ENCODE measurements around the gene ZNF579. TPM values are rescaled to one million over a fixed set of nuclear protein-coding genes. Genes with fewer than 3 reads are reported as not detected.
A peak's percentile ranks its signal among the peaks of the same experiment; 100 is the strongest.

Gene ZNF579
- total and polyA plus RNA-seq, 10 of the 15 experiments (the other 5 are each of a cell fraction or from before 2014, with no cell fraction given): 0.11 to 11.7 (median 1.5) TPM

DNA sequence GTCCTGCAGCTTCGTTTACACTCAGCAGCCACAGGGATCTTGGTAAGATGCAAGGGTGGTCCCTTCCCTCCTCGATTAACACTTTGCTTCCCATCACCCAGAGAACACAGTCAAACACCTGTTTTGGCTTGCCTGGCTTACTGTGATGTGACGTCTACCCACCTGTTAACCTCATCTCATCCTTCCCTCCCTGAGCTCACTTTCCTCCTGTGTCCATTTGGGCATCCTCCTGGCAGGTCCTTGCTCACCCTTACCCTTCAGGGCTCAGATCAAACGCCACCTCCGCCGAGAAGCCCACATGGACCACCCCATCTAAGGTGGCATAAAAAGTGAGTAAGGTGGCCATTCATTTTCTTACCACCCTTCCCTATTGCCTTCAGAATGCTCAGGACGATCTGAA lies 9.5 kb upstream of the ZNF579 start:
- intact Hi-C loops (cut with micrococcal nuclease; ENCODE audit: unreplicated experiment): no loop called here

More for the DNA sequence above, 9.5 kb upstream of the ZNF579 start:
- Histone ChIP-seq H3K9ac (ENCODE audit: control insufficient read depth, insufficient read depth, low read length) (no peak overlapping the region), H2AFZ (ENCODE audit: control insufficient read depth, low read depth, low read length) (no peak overlapping the region), H3K4me2 (ENCODE audit: control insufficient read depth, insufficient read depth) (no peak overlapping the region), H4K20me1 (ENCODE audit: control insufficient read depth, insufficient read depth) (no peaks in the 10 kb centered on the region), H3K36me3 (ENCODE audit: control insufficient read depth in 2 of 2, insufficient read depth in 2 of 2, low read length in 1 of 2) (0 out of 4 replicates have a peak, but pooled peaks cover 0 to 2% of the 10 kb centered on the region in 2 experiments), H3K79me2 (ENCODE audit: control insufficient read depth, insufficient read depth, low read length) (no peaks in the 10 kb centered on the region), H3K4me1 (ENCODE audit: control insufficient read depth, insufficient read depth, low read length) (peaks cover 5% of the 10 kb centered on the region), H3K27me3 (replicated peaks in 1 of 2; ENCODE audit: control insufficient read depth in 2 of 2, insufficient read depth in 2 of 2, low read length in 1 of 2) (no peaks in the 10 kb centered on the region), H3K9me3 (replicated peaks; ENCODE audit: control insufficient read depth, insufficient read depth, low read length) (peaks cover 2% of the 10 kb centered on the region; the same call in 2 of the 3 replicates), H3K4me3 (no peak overlapping the region), H3K27ac (ENCODE audit: control insufficient read depth, insufficient read depth) (no peak overlapping the region)
- ChIA-PET CTCF (no interaction called here), POLR2A (interaction anchor here (1.3 kb wide), 1 partner anchor 10 kb away, joined by 4 read pairs; the partner anchor contains the start of gene ZNF579), RAD21 (ENCODE audit: unreplicated experiment) (no interaction called here), SMC1A (ENCODE audit: uncharacterized antibody, unreplicated experiment) (interaction anchor here (0.6 kb wide), 1 partner anchor 1129 kb away, joined by 3 read pairs; no protein-coding TSS in a partner anchor)
- TF ChIP-seq MYB (IDR thresholded peaks at IDR 0.05; ENCODE audit: borderline replicate concordance, low read depth, low read length): no peak
- TF ChIP-seq HDAC6 (IDR thresholded peaks at IDR 0.05; ENCODE audit: unreplicated experiment): no peak
- no peak for TF ChIP-seq CEBPZ (IDR thresholded peaks at IDR 0.05; ENCODE audit: low read depth, low read length)
- TF ChIP-seq POLR2A (IDR thresholded peaks at IDR 0.05; ENCODE audit: low read depth, low read length): 0 out of 2 replicates have a peak, but pooled peaks have one; percentile 30
- TF ChIP-seq NRF1 (conservative IDR thresholded peaks at IDR 0.05; ENCODE audit: low read depth, low read length): no peak
- TF ChIP-seq, protein P1, sequence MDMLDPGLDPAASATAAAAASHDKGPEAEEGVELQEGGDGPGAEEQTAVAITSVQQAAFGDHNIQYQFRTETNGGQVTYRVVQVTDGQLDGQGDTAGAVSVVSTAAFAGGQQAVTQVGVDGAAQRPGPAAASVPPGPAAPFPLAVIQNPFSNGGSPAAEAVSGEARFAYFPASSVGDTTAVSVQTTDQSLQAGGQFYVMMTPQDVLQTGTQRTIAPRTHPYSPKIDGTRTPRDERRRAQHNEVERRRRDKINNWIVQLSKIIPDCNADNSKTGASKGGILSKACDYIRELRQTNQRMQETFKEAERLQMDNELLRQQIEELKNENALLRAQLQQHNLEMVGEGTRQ (IDR thresholded peaks at IDR 0.05; ENCODE audit: borderline replicate concordance, low read depth, low read length): no peak
- TF ChIP-seq SKIL (IDR thresholded peaks at IDR 0.05; ENCODE audit: low read depth, poor library complexity, severe bottlenecking): no peak
- no peak for TF ChIP-seq WRNIP1 (IDR thresholded peaks at IDR 0.05; ENCODE audit: borderline replicate concordance, low read depth, low read length)
- in situ Hi-C loops (cut with MboI): no loop called here
- DNase-seq (ENCODE audit: low read depth, low spot score) (no peak), FAIRE-seq (no peak), ATAC-seq (no peak)
- no TSS peak for BruUV-seq (replicated peaks)
- WGBS (ENCODE audit: insufficient coverage, insufficient replicate concordance, low lambda C conversion rate, missing lambda C conversion rate): 47% methylated on average over 7 of the region's 7 CpGs
